NCI-H1417 (cell line): ENCODE measurements around the gene ANKRD61.
"Not testable (repeated sequence)": the region's sequence is repeated elsewhere in the genome, so short reads cannot be mapped to it uniquely, and the experiment has no call there.

ENCODE experiments used
- DNase-seq, 3 experiments: peaks; one replicate each; lab custom pipeline; 2025; lab: John Stamatoyannopoulos, UW

ANKRD61 gene

DNA sequence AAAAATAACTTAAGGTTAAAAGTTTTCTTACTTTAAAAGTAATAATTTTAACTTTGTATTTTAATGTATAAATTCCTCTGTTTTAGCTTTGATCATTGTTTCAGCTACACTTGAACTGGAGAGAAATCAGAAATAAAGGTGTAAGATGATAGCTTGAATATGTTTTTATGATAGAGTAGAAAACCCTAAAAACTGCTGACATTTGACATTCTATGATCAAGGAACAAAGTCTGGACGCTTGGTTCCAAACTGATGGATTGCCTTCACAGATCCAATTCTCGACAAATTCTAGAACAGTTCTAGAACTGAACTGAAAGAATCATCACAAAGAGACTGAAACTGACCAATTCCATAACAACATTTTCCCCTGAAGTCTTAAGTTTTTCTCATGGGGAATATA lies at the start of gene ANKRD61:
TSS of gene ANKRD61 (plus strand) at position 389 of the 400 bp plus-strand sequence. CDS start at position 389, 0 bp downstream.
- DNase-seq, result no peak

DNA sequence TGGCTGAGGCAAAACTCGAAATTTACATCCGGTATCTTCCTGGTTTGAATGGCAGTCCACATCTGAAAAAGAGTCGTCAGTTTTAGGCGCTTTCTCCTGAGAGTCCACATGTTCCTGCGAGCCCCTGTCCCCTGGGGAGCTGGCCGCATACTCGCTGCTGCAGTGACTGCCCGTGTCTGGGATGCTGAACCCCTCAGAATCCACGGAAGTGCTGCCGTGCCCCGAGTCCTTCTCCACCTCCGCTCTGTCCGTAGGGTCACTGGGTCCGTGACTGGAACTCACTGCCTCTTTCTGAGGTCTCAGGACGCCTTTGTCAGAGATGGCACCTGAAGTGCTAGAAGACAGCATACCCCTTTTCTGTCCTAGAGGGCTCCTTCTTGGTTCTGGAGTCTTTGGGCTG lies 44.1 kb upstream of the ANKRD61 start:
- not testable (repeated sequence) for DNase-seq

DNA sequence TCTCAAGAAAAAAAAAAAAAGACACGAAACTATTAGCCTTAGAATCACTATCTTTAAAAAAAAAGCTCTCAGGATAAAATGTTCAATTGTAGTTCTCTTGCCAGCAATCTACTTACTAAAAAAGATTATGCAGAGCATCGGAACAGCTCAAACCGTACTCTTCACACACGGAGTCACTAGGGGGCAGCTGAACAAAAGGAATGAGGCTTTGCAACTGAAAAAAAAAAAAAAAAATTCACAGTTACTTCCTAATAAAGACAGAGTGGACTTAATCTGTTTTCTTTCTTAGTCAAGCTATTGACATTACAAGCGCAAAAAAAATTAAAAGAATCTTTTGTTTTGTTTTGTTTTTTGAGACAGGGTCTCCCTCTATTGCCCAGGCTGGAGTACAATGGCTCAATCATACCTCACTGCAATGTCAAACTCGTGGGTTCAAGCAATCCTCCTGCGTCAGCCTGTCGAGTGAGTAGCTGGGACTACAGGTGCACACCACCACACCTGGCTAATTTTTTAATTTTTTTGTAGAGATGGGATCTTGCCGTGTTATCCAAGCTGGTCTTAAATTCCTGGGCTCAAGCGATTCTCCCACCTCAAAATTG lies 33.9 kb upstream of the ANKRD61 start:
- DNase-seq, result peak; percentile 17 to 81 (median 49)

DNA sequence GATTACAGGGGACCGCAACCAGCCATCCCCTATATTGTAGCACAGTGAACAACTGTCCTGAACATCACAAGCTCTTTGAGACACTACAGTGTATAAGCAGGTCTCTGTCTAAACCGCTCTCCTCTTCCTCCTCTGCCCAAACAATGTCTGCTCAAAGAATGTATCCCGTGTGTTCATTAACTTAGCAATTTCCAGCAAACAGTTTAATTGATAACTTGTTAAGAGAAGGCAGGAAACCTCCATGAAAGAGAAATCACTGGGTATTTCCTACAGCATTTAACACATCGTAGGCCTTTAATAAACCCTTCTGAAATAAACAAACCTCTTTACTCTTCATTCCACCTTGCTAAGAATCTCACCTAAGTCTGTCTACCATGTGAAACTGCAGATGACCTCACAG lies 23.8 kb upstream of the ANKRD61 start:
- no peak for DNase-seq

DNA sequence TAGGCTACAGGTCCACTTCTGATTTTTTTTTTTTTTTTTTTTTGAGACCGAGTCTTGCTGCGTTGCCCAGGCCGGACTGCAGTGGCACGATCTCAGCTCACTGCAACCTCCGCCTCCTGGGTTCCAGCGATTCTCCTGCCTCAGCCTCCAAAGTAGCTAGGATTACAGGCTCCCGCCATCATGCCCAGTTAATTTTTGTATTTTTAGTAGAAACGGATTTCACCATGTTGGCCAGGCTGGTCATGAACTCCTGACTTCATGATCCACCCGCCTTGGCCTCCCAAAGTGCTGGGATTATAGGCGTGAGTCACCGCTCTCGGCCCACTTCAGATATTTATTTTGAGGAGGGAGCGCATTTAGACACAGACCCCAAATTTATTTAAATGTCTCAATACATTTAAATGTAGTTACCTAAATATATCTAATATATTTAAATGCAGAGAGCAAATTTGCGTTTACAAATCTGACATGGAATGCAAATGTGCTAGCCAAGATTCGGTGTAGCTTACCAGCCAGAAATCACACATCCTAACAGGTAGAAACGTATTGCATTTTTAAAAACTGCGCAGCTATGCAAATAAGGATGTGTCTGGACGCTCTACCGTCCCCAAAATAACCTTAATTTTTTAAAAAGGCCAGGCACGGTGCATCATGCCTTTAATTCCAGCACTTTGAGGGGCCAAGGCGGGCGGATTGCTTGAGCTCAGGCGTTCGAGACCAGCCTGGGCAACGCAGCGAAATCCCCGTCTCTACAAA lies 23.2 kb upstream of the ANKRD61 start:
- not testable (repeated sequence) for DNase-seq

DNA sequence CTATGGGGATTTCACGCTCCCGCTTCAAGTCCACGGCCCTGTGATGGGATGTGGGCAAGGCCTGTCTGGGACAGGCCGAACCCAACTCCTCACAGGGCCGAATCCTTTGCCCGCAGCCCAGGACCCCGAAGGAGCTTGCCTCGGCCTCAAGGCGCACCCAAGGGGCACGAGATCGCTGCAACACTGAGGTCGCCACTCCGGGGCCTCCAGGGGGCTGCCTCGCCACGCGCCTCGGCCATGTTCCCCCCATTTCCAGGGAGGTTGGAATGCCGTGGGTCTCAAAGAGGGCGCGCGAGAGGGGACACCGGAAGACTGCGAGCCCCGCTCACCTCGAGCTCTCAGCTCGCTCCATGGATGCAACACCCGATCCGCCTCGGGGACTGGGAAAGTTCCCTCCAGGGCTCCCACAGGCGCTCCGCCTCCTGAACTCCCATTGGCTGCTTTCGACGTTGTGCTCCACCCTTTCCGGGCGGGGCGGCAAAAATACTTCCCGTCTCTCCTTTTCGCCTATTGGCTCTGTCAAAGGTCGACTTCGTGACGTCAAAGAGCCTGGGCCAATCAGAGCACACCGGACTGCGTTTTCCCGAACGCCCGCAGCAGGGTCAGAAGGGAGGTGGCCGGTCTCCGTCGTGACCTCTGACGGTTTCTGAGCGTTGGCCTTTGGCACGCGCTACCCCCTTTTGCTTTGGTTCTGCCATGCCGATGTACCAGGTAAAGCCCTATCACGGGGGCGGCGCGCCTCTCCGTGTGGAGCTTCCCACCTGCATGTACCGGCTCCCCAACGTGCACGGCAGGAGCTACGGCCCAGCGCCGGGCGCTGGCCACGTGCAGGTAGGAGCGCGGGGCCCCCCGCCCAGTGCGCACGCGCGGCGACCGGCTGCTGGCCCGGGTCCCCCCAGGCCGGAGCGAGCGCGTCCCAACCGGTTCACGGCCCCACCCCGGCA lies 22.2 kb upstream of the ANKRD61 start, which contains the start of the genes AIMP2 and PMS2:
TSS of gene AIMP2 (plus strand) at position 605 of the 944 bp plus-strand sequence. CDS start at position 697, 92 bp downstream.
TSS of gene PMS2 (minus strand) at position 382 of the 944 bp plus-strand sequence. CDS start at position 352, 30 bp downstream.
- DNase-seq, result peak; percentile 98 to 100 (median 100)

DNA sequence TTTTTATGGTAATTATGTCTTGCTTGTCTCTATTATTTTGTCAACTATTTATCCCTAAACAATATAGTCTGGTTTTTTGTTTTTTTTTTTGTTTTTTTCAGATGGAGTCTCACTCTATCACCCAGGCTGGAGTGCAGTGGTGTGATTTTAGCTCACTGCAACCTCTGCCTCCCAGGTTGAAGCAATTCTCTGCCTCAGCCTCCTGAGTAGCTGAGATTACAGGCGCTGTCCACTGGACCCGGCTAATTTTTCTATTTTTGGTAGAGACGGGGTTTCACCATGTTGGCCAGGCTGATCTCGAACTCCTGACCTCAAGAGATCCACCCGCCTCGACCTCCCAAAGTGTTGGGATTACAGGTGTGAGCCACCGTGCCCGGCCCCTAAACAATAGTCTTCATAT lies 20.8 kb upstream of the ANKRD61 start:
- DNase-seq, result not testable (repeated sequence)

DNA sequence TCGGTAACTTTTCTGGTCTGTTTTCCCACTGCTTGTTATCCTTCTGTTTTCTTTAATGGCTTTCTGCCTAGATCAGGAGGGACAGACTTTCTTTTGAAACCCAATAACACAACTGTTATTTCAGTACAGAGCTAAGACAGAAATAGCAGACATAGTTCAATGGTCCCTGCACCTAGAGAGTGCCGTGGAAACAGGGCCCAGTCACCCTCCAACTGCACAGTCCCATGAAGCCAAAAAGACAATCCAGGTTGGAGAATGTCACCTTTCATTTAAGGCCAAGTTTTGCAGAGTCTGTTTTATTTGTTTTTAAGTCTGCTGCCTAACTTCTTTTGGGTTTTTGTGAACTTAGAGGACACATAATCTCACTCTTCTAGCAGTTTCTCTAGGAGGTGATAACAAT lies 19.6 kb upstream of the ANKRD61 start:
- no peak for DNase-seq

DNA sequence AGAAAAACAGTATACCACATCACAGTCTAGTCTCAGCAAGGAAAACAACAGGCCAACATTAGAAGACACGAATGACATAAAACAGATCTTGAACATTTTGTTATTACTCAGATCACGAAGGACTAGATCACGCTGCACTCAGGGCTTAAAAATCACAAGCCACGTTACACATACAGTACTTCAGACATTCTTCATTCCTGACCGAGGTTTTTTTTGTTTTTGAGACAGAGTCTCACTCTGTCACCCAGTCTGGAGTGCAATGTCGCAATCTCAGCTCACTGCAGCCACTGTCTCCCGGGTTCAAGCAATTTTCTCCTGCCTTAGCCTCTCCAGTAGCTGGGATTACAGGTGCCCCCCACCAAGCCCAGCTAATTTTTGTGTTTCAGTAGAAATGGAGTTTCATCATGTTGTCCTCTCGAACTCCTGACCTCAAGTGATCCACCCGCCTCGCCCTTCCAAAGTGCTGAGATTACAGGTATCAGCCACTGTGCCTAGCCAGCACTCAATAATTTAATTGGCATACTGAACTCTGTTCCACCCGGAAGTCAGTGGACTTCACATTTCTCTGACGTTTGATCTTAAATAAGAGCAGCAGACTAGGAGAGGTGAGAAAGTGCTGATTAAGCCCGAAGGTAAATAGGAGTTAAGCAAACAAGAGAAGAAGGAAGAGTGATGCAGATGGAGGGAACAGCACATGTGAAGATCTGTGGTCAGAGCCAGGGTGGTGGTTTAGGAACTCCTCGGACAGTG lies 18.6 kb upstream of the ANKRD61 start:
- DNase-seq, result no peak

DNA sequence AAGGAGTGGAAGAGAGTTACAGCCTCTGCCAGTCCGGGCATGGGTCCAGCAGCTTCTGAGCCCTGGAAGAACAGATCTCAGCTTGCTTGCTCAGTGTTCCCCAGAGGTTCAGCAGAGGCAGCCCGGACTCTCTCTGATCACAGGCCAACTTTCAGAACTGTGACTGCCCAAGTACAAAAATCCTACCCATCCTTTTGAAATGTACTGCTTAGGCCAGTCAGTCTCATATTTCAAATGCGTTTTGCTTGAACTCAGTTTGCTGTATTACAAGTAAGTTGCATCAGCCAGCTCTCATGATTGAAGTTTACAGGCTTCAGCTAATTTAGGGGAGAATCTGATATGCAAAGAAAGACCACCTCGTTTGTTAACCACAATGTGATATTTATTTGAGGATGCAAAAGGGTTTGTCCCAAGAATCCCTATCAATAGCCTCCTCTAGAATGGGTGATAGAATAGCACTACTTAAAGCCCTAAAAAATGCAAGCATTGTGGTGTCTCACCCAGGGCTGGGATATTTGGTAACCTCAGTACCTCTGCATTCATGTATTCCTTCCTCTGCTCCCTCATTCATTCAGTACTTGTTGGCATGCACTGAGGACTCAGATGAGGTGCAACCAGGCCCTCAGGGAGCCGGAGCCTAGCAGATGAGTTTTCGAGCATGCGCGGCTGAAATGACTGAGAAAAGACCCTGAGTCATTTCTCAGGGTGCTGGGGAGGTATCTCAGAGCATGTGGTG lies 15.1 kb upstream of the ANKRD61 start:
- DNase-seq, result peak in 1 of 3 experiments; percentile 48

DNA sequence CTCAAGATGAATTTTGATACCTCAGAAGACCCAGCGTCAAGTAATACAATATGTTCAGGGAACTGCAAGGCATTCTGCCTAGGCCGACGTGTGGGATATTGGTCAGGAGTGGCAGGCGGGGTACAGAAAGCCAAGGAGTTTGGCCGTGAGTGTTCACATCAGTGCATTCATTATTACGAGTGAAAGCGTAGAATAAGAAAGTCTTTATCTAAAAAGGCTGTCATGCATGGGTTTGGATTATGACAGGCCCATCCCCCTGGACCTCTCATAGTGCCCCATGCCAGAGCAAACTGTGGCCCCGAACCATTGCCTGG lies 14.6 kb upstream of the ANKRD61 start:
- DNase-seq, result no peak

DNA sequence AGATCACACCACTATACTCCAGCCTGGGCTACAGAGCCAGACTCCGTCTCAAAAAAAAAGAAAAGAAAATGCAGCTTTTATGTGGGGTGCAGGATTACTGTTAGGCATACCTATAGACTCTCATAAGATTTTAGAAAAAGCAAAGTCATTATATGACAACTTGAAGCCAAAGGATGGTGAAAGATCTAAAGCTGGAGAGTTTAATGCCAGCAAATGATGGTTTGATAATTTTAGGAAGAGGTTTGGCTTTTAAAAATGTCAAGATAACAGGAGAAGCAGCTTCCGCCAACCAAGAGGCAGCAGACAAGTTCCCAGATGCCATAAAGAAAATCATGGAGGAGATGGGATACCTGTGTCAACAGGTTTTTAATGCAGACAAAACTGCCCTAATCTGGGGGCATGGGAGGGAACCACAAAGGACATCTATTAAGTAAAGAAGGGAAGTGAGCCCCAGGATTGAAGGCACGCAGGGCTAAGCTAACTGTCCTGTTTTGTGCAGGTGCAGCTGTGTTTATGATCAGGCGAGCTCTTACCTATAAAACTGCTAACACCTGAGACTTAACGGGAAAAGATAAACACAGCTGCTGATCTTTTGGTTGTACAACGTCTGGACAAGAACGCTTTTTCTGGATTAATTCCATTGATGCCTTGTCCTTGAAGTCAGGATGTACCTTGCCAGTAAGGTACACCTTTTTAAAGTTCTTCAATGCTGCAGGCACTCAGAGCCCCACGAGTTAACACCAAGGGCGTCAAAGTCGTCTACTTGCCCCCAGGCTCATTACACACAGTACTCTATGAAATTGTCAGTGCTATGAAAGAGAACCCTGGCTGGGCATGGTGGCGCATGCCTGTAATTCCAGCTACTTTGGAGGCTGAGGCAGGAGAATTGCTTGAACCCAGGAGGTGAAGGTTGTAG lies 10.5 kb upstream of the ANKRD61 start:
- DNase-seq, result peak; percentile 39 to 75 (median 63)

DNA sequence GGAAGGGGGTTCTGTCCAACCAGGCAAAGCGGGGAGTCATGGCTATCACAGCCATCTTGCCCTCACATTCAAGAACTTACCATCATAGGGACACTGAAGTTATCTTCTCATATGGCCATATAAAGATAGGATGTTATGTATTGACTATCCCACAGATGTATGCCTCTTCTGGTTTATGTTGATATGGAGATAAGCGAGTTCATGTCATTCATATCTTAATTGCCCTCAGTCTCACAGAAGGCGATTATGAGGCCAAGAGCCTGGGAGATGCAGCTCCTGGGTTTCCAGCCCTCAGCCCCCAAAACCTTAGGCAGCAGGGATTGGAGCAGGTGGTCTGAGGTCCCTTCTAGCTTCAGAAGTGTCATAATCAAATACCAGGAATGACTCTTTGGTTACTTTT lies 8.5 kb upstream of the ANKRD61 start:
- no peak for DNase-seq

DNA sequence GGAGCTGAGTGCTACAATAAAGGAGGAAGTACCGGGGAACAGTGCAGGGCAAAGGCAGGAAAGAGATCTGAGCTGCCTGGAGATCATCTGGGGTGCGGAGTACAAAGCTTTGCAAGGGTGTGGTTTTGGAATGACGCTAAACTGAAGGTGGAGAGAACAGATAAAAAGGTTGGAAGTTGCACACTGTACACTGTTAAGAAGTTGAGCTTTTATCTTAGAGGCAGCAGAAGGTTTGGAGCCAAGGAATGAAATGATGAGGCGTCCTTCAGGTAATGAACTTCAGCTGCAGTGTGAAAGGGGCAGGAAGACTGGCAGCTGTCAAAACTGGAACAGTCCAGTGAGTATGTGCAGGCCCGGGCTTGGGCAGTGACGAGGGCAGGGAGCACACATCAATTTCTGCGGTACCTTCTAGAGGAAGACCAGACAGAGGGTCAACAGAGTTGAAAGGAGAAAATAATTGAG lies 7.2 kb upstream of the ANKRD61 start:
- DNase-seq, result no peak

DNA sequence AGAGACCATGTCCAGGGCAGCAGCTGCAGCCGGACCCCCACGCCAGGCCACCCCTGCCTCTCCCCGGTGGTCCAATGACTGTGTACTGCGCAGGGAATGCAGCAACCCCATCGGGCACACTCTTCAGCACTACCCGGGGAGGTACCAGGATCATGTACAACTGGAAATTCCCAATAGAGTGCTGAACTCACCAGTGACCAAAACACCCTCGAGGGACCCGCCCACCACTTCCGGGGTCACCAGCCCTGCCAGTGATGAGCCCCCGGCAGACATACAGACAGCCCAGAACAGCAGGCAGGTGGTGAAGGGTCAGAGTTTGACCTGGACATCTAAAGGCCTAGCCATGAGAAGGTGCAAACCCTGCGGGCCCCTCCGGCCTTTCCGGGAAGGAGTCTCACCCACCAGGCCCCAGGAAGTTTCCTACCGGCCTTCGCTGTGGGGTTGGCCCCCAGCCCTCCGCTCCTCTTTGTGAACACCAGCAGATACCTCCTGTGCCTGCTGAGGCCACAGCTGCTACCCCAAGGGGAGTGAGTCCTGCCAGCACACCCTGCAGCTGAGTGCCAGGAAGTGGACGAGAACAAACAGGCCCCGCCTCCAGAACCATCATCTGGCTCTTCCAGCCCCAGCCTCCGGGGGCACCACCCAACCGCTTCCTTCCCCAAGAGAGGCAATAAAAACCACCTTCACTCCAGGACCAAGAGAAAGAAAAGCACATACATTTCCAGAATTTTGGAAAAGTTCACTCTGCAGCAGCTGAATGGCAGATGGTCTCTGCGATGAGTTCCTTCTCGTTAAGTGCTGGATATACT lies 5.0 kb upstream of the ANKRD61 start:
- peak in 1 of 3 experiments; percentile 39 for DNase-seq

DNA sequence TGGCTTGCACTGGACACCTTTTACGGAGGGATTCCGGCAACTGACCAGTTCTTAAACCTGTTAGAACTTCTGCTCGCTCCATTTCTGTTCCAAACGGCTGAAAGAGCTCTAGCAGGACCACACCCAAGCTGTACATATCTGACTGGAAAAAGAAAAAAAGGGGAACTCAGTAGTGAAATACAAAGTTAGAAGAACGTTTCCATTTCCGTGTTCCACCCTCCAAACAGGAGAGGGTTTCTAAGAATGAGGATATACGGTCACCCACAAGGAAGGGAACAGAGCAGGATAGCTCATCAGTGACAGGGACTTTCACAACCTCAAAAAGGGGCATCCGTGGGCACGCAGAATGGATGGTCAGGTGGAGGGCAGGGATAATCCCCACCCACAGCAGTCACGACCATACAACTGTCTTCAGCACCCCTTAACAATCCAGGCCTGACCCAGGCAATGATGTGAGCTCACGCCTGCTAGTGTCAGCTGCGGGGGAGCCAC lies 4.3 kb upstream of the ANKRD61 start:
- DNase-seq, result no peak

DNA sequence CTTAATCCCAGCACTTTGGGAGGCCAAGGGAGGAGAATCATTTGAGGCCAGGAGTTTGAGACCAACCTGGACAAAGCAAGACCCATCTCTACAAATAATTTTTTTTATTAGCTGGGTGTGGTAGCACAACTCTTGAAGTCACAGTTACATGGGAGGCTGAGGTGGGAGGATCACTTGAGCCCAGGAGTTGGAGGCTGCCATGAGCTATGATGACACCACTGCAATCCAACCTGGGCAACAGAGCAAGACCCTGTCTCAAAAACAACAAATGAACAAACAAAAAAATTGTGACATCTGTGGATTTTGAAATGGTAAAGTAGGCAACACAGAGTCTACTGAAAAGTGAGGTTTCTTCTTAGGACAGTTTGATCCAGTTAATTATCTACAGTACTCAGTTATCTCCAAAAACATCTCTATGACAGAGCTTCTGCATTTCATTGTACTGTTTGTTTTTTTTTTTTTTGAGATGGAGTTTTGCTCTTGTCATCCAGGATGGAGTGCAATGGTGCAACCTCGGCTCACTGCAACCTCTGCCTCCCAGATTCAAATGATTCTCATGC lies 3.3 kb upstream of the ANKRD61 start:
- DNase-seq, result no peak

DNA sequence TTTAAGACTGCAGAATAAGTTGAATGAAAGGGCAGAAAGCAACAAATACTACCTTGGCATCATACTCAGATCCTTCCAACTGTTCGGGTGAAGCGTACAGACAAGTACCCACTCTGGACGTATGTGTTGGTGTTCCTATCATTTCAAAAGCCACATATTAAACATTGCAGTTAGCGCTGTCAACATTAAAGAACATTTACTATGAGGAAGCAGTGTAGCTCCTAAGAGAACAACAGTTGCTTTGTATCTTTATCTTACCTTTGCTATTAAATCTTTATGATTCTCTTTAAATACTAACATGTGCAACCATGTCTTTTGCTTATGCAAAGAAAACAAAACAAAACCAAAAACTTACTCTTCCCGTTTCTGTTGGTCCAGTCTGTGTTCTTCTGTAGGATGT lies 2.6 kb upstream of the ANKRD61 start:
- DNase-seq, result no peak
